ENCODE measurements around the gene SP1.

- no peak for TF ChIP-seq CTCF (IDR thresholded peaks at IDR 0.05 in 8 of 11, conservative IDR thresholded peaks at IDR 0.05 in 3 of 11)
- TF ChIP-seq POLR2A (IDR thresholded peaks at IDR 0.05), result no peak
- no peak for TF ChIP-seq POLR2AphosphoS5 (IDR thresholded peaks at IDR 0.05)
Measured at GRCh38 chr12:53414756-53415417, 34.9 kb downstream of the SP1 start.
